Coronary artery (tissue), 2 donors: ENCODE measurements around the gene DENND1B.

Experiments used
- DNase-seq: peaks from one replicate; pipeline ENCODE4 v3.0.0-alpha.2; 2017; ENCODE audit warnings: low spot score
- H3K27ac ChIP-seq, 2 donors: fragments of 200-600 bp; sonication (generic); one replicate each; pipeline ENCODE4 v1.5.1; 2016 to 2019
- H3K4me3 ChIP-seq: fragments of 200-600 bp; sonication (generic); 2 replicates; pipeline ENCODE4 v1.5.1; 2016; ENCODE audit warnings: mild to moderate bottlenecking, moderate library complexity
- CTCF ChIP-seq: fragments of 200-600 bp; sonication (generic); IDR thresholded peaks from one replicate; pipeline ENCODE4 v1.5.1; 2019; ENCODE audit warnings: antibody characterized with exemption

DENND1B gene

GRCh38 chr1:197619008-197619640 is 156.2 kb downstream of the DENND1B start:
- DNase-seq, result no peak
- no peak overlapping the region for H3K4me3 ChIP-seq
- TF ChIP-seq CTCF, result no peak
- H3K27ac ChIP-seq, result no peak overlapping the region

- DNase-seq, result no peak
- H3K4me3 ChIP-seq, result no peak overlapping the region
Observed at GRCh38 chr1:197618061-197618460, 157.2 kb downstream of the DENND1B start.

GRCh38 chr1:197615693-197616011 is 159.6 kb downstream of the DENND1B start:
- no peak overlapping the region for H3K27ac ChIP-seq
- no peak for TF ChIP-seq CTCF
- no peak overlapping the region for H3K4me3 ChIP-seq
- DNase-seq, result no peak

More at GRCh38 chr1:197618061-197618460, 157.2 kb downstream of the DENND1B start:
- TF ChIP-seq CTCF, result no peak
- H3K27ac ChIP-seq, result no peak overlapping the region

- Histone ChIP-seq H3K4me3 (no peak overlapping the region), H3K27ac (no peak overlapping the region)
- TF ChIP-seq CTCF, result peak; percentile 36
- DNase-seq, result no peak
Observed at GRCh38 chr1:197614916-197615692, 160.2 kb downstream of the DENND1B start.

GRCh38 chr1:197606168-197606845 is 169.0 kb downstream of the DENND1B start:
- no peak for DNase-seq

GRCh38 chr1:197604302-197604701 is 171.0 kb downstream of the DENND1B start:
- TF ChIP-seq CTCF, result no peak

More at GRCh38 chr1:197606168-197606845, 169.0 kb downstream of the DENND1B start:
- no peak for TF ChIP-seq CTCF
- H3K27ac ChIP-seq, result no peak overlapping the region
- no peak overlapping the region for H3K4me3 ChIP-seq

More at GRCh38 chr1:197604302-197604701, 171.0 kb downstream of the DENND1B start:
- Histone ChIP-seq H3K4me3 (no peak overlapping the region), H3K27ac (no peak overlapping the region)
- DNase-seq, result no peak
